OCI-M2 (cell line): ENCODE data around the gene LOXL1.
"Not testable (repeated sequence)": the region's sequence is repeated elsewhere in the genome, so short reads cannot be mapped to it uniquely, and the experiment has no call there.

ENCODE experiments used
- DNase-seq: peaks from one replicate; lab custom pipeline; 2025; ENCODE audit not compliant: unreplicated experiment; lab: John Stamatoyannopoulos, UW

The LOXL1 gene

GRCh38 chr15:73952171-73952912 is 26.1 kb downstream of the LOXL1 start:
- DNase-seq: no peak

- DNase-seq: no peak
These were observed 26.9 kb downstream of the LOXL1 start for GRCh38 chr15:73952913-73953750.

GRCh38 chr15:73954188-73955145 is 28.2 kb downstream of the LOXL1 start:
- no peak for DNase-seq

GRCh38 chr15:73955326-73955725 is 29.1 kb downstream of the LOXL1 start:
- DNase-seq: no peak

GRCh38 chr15:73955861-73956742 is 29.8 kb downstream of the LOXL1 start:
- no peak for DNase-seq

GRCh38 chr15:73956743-73957135 is 30.5 kb downstream of the LOXL1 start:
- no peak for DNase-seq

- DNase-seq: no peak
These were observed 31.0 kb downstream of the LOXL1 start for GRCh38 chr15:73957276-73957675.

GRCh38 chr15:73957785-73958184 is 31.5 kb downstream of the LOXL1 start:
- DNase-seq: no peak

GRCh38 chr15:73959012-73959581 is 32.8 kb downstream of the LOXL1 start:
- DNase-seq: no peak

- DNase-seq: no peak
These were observed 33.5 kb downstream of the LOXL1 start for GRCh38 chr15:73959801-73960200.

- not testable (repeated sequence) for DNase-seq
These were observed 34.3 kb downstream of the LOXL1 start for GRCh38 chr15:73960472-73961070.

- DNase-seq: no peak
These were observed 36.2 kb downstream of the LOXL1 start for GRCh38 chr15:73962433-73962832.

- DNase-seq: no peak
These were observed 38.5 kb downstream of the LOXL1 start for GRCh38 chr15:73964736-73965093.

- DNase-seq: no peak
These were observed 39.0 kb downstream of the LOXL1 start for GRCh38 chr15:73965094-73965757.

GRCh38 chr15:73965758-73966113 is 39.5 kb downstream of the LOXL1 start:
- DNase-seq: no peak

GRCh38 chr15:73968461-73968860 is 42.2 kb downstream of the LOXL1 start:
- DNase-seq: no peak

GRCh38 chr15:73969151-73969759 is 43.0 kb downstream of the LOXL1 start:
- DNase-seq: no peak

GRCh38 chr15:73972984-73973682 is 46.9 kb downstream of the LOXL1 start:
- DNase-seq: peak; percentile 24
